ENCODE results near the gene VWA8. TPM values are rescaled to one million over a fixed set of nuclear protein-coding genes. Genes with fewer than 3 reads are reported as not detected.

The VWA8 gene
- total RNA-seq, 6 experiments from 2014 or later = 11.3 to 14.7 (median 13.8) TPM

DNA sequence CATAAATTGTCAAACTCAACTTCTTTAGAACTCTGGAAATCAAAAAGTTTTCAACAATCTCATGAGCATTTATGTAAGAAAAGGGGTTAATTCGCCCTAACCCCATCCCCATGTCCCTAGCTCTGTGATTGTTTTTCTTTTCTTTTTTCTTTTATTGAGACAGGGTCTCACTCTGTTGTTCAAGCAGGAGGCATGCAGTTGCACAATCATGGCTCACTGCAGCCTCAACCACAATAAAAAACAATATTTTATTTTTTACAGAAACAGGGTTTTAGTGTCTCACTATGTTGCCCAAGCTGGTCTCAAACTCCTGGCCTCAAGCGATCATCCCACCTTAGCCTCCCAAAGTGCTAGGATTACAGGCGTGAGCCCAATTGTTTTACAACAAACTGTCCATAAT is 16.7 kb downstream of the VWA8 start:
- Mint-ChIP-seq H3K36me3 (ENCODE audit: low read depth) (peaks cover 39% of the 10 kb centered on the region), H3K4me1 (ENCODE audit: low read depth) (peaks cover 17% of the 10 kb centered on the region; the same call in 1 of the 2 replicates), H3K4me3 (no peak overlapping the region), H3K27ac (no peak overlapping the region), H3K9me3 (no peaks in the 10 kb centered on the region), H3K27me3 (ENCODE audit: insufficient read depth) (no peaks in the 10 kb centered on the region)
- DNase-seq = no peak
- TF ChIP-seq, protein P1, sequence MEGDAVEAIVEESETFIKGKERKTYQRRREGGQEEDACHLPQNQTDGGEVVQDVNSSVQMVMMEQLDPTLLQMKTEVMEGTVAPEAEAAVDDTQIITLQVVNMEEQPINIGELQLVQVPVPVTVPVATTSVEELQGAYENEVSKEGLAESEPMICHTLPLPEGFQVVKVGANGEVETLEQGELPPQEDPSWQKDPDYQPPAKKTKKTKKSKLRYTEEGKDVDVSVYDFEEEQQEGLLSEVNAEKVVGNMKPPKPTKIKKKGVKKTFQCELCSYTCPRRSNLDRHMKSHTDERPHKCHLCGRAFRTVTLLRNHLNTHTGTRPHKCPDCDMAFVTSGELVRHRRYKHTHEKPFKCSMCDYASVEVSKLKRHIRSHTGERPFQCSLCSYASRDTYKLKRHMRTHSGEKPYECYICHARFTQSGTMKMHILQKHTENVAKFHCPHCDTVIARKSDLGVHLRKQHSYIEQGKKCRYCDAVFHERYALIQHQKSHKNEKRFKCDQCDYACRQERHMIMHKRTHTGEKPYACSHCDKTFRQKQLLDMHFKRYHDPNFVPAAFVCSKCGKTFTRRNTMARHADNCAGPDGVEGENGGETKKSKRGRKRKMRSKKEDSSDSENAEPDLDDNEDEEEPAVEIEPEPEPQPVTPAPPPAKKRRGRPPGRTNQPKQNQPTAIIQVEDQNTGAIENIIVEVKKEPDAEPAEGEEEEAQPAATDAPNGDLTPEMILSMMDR (IDR thresholded peaks at IDR 0.05) = no peak

DNA sequence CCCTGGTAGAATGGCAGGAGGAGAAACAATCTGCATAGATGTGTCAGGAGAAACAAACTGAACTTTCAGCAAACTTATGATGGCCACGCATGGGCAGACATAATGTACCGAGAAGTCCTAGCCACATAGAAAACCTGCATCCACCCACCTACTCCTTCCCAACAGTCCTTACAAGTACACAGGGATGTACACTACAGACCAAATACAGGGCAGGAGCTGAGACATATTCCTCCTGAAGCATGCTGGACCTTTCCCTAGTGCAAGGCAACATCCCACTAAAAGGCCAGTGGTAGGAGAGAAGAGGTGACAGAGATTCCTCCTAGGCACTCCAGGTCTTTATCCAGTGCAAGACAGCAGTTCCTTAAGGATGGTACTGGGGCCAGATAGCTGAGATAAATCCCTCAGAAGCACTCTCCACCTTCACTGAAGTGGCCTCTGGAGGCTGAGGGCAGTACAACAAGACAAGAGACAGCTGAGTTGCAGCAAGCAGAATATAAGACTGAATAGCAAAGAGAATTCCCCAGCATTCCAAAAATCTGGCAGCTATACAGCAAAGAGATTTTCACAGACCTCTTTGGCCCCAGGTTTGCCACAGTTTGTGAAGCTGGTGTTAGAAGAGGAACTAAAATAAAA is 18.3 kb downstream of the VWA8 start:
- H3K4me1 Mint-ChIP-seq (ENCODE audit: low read depth) = peaks cover 17% of the 10 kb centered on the region; the same call in 1 of the 2 replicates
- TF ChIP-seq, protein P1 (IDR thresholded peaks at IDR 0.05) = peak; percentile 64
- no peaks in the 10 kb centered on the region for H3K27me3 Mint-ChIP-seq (ENCODE audit: insufficient read depth)
- H3K9me3 Mint-ChIP-seq = no peaks in the 10 kb centered on the region
- no peak overlapping the region for H3K27ac Mint-ChIP-seq
- no peak overlapping the region for H3K4me3 Mint-ChIP-seq
- H3K36me3 Mint-ChIP-seq (ENCODE audit: low read depth) = peaks cover 34% of the 10 kb centered on the region
- DNase-seq = peak; percentile 62

DNA sequence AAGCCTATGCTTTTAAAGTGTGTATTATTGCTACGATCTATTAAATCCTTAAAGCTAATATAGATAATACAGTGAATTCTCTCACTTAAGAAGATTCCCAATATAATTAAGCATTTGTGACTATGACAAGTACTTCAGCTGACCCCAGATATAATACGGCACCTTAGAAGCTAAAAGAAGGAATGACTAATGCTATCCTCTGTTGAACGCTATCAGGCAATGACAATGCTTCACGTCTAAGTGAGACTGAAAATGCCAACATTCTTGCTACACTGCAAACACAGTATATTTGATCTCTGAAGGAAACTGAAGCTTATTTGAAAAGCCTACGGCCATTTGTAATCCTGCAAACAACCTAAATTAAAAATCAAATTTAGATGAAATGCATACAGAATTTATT is 19.7 kb downstream of the VWA8 start:
- DNase-seq = no peak
- no peaks in the 10 kb centered on the region for H3K9me3 Mint-ChIP-seq
- TF ChIP-seq, protein P1 (IDR thresholded peaks at IDR 0.05) = no peak
- no peaks in the 10 kb centered on the region for H3K27me3 Mint-ChIP-seq (ENCODE audit: insufficient read depth)
- peaks cover 22% of the 10 kb centered on the region for H3K36me3 Mint-ChIP-seq (ENCODE audit: low read depth)
- H3K4me3 Mint-ChIP-seq = no peak overlapping the region
- peaks cover 17% of the 10 kb centered on the region; the same call in 1 of the 2 replicates for H3K4me1 Mint-ChIP-seq (ENCODE audit: low read depth)
- no peak overlapping the region for H3K27ac Mint-ChIP-seq

DNA sequence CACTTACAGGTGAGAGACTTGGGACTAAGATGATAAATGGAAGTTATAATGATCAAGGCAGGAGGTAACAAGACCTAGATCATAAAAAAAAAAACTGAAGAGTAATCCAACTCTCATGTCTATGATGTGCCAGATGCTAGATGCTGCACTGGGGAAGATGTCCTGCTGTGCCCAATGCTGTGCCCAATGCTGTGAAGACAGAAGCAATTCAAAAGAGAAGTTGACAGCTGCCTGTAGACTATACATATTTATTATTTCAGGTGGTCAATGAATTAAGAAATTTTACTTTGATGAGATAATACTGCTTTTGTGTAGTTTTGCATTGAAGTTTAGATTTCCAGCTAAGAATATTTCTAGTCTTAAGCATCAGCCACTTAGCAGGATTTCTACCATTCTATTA is 21.5 kb downstream of the VWA8 start:
- 0 out of 2 replicates have a peak, but pooled peaks cover 5% of the 10 kb centered on the region for H3K4me1 Mint-ChIP-seq (ENCODE audit: low read depth)
- no peak for DNase-seq
- H3K27ac Mint-ChIP-seq = no peak overlapping the region
- TF ChIP-seq, protein P1 (IDR thresholded peaks at IDR 0.05) = no peak
- no peak overlapping the region for H3K4me3 Mint-ChIP-seq
- peaks cover 5% of the 10 kb centered on the region; the same call in 1 of the 2 replicates for H3K36me3 Mint-ChIP-seq (ENCODE audit: low read depth)
- H3K9me3 Mint-ChIP-seq = no peaks in the 10 kb centered on the region
- no peaks in the 10 kb centered on the region for H3K27me3 Mint-ChIP-seq (ENCODE audit: insufficient read depth)

DNA sequence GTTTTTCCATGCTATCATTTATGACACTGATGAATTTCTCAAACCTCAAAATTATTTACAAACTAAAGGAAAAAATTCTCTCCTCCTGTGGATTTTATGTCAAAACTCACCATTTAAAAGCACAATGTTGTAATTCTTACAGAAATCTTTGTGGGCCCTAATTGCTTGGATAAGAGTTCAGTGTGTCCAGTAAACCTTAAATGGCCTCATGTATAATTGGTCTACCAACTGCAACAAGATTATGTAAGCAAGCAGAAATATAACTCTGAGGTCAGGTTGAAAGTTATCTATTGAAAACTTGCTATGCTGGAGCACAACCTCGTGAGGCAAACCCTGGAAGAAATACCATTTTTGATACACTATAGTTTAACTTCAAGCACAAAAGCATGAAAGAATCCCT is 22.0 kb downstream of the VWA8 start:
- no peak for DNase-seq
- H3K36me3 Mint-ChIP-seq (ENCODE audit: low read depth) = peaks cover 5% of the 10 kb centered on the region; the same call in 1 of the 2 replicates
- H3K4me1 Mint-ChIP-seq (ENCODE audit: low read depth) = 0 out of 2 replicates have a peak, but pooled peaks cover 5% of the 10 kb centered on the region
- no peaks in the 10 kb centered on the region for H3K9me3 Mint-ChIP-seq
- no peak overlapping the region for H3K4me3 Mint-ChIP-seq
- H3K27me3 Mint-ChIP-seq (ENCODE audit: insufficient read depth) = no peaks in the 10 kb centered on the region
- no peak overlapping the region for H3K27ac Mint-ChIP-seq
- TF ChIP-seq, protein P1 (IDR thresholded peaks at IDR 0.05) = no peak
